Forelimb muscle (tissue), 1 donor: ENCODE data around the gene HOXA6. TPM values are rescaled to one million over a fixed set of nuclear protein-coding genes. Genes with fewer than 3 reads are reported as not detected.

ENCODE experiments used
- DNase-seq: peaks from one replicate; pipeline ENCODE4 v3.0.0-alpha.2; 2013; ENCODE audit warnings: low read depth
- polyA plus RNA-seq: library from polyadenylated mRNA; unstranded; fragments of 120-200 nt; gene quantifications from one replicate; pipeline ENCODE4 v1.2.1, GENCODE V29; 2013; ENCODE audit not compliant: insufficient read length

Gene HOXA6
- polyA plus RNA-seq, 1 donor: 8.7 TPM

GRCh38 chr7:27173956-27174873, 26.6 kb upstream of the HOXA6 start, which contains the start of gene HOXA10:
HOXA10 (minus strand) TSS chr7:27174320; CDS start chr7:27174306, 14 bp downstream.
- DNase-seq: no peak

- no peak for DNase-seq
Observed at GRCh38 chr7:27173511-27173955, 26.0 kb upstream of the HOXA6 start.

GRCh38 chr7:27172823-27173510, 25.4 kb upstream of the HOXA6 start:
- no peak for DNase-seq

- DNase-seq: no peak
Observed at GRCh38 chr7:27172315-27172774, 24.8 kb upstream of the HOXA6 start.

- no peak for DNase-seq
Observed at GRCh38 chr7:27171637-27172314, 24.2 kb upstream of the HOXA6 start.

GRCh38 chr7:27171325-27171636, 23.7 kb upstream of the HOXA6 start:
- DNase-seq: no peak

GRCh38 chr7:27170426-27171324, 23.1 kb upstream of the HOXA6 start:
- DNase-seq: no peak

- no peak for DNase-seq
Observed at GRCh38 chr7:27169658-27170425, 22.3 kb upstream of the HOXA6 start.

GRCh38 chr7:27168265-27168947, 20.8 kb upstream of the HOXA6 start:
- no peak for DNase-seq

GRCh38 chr7:27167916-27168264, 20.3 kb upstream of the HOXA6 start:
- no peak for DNase-seq

- DNase-seq: no peak
Observed at GRCh38 chr7:27166531-27167505, 19.2 kb upstream of the HOXA6 start.

GRCh38 chr7:27165996-27166530, 18.5 kb upstream of the HOXA6 start:
- no peak for DNase-seq

GRCh38 chr7:27165089-27165995, 17.8 kb upstream of the HOXA6 start, which contains the start of gene HOXA9:
HOXA9 (minus strand) TSS chr7:27165537; CDS start chr7:27165457, 80 bp downstream.
- DNase-seq: peak; percentile 65

GRCh38 chr7:27164367-27165088, 17.0 kb upstream of the HOXA6 start:
- no peak for DNase-seq

GRCh38 chr7:27164045-27164366, 16.4 kb upstream of the HOXA6 start:
- DNase-seq: no peak

- DNase-seq: no peak
Observed at GRCh38 chr7:27163288-27164044, 15.9 kb upstream of the HOXA6 start.
